HepG2 (cell line): ENCODE measurements around the gene RANBP3. TPM values are rescaled to one million over a fixed set of nuclear protein-coding genes. Genes with fewer than 3 reads are reported as not detected.

Experiments
- HNF4G ChIP-seq, 2 experiments: sonication (generic) in 1 of 2; formaldehyde crosslinking in 1 of 2; IDR thresholded peaks; 2 replicates each; pipeline versions ENCODE4 v1.4.0 to v1.6.1; 2011 to 2020; ENCODE audit warnings: borderline replicate concordance in 2 of 2, low read depth in 2 of 2, mild to moderate bottlenecking in 2 of 2, low read length in 1 of 2, missing genetic modification reagents in 1 of 2, moderate library complexity in 1 of 2
- HNRNPH1 ChIP-seq: fragments of 200-400 bp; formaldehyde crosslinking; optimal IDR thresholded peaks from 2 replicates; pipeline ENCODE3; 2017; ENCODE audit warnings: mild to moderate bottlenecking, low read depth, low read length
- HOXD1 ChIP-seq: sonication (generic); formaldehyde crosslinking; IDR thresholded peaks from 2 replicates; pipeline ENCODE4 v1.5.0; 2020; ENCODE audit warnings: missing genetic modification reagents
- IRF2 ChIP-seq: IDR thresholded peaks from 2 replicates; pipeline ENCODE4 v1.6.1; 2018; ENCODE audit warnings: missing genetic modification reagents, missing compliant biosample characterization
- MAFG ChIP-seq: sonication (generic); formaldehyde crosslinking; IDR thresholded peaks from 2 replicates; pipeline ENCODE4 v1.5.1; 2020; ENCODE audit warnings: mild to moderate bottlenecking, missing genetic modification reagents
- NFE2L1 ChIP-seq: sonication (generic); formaldehyde crosslinking; IDR thresholded peaks from 2 replicates; pipeline ENCODE4 v1.4.0; 2020; ENCODE audit warnings: missing genetic modification reagents, mild to moderate bottlenecking, borderline replicate concordance
- PATZ1 ChIP-seq: sonication (generic); formaldehyde crosslinking; IDR thresholded peaks from 2 replicates; pipeline ENCODE4 v1.4.0; 2020; ENCODE audit warnings: missing genetic modification reagents
- PAWR ChIP-seq: sonication (generic); formaldehyde crosslinking; IDR thresholded peaks from 2 replicates; pipeline ENCODE4 v1.4.0; 2020; ENCODE audit warnings: missing genetic modification reagents, mild to moderate bottlenecking, borderline replicate concordance
- TMF1 ChIP-seq: sonication (generic); formaldehyde crosslinking; IDR thresholded peaks from 2 replicates; pipeline ENCODE4 v1.8.1; 2022; ENCODE audit warnings: low read depth, missing genetic modification reagents
- U2AF1 ChIP-seq: fragments of 200-400 bp; formaldehyde crosslinking; optimal IDR thresholded peaks from 2 replicates; pipeline ENCODE3; 2017; ENCODE audit warnings: mild to moderate bottlenecking, low read depth, low read length
- WIZ ChIP-seq: sonication (generic); formaldehyde crosslinking; IDR thresholded peaks from 2 replicates; pipeline ENCODE4 v1.5.1; 2020; ENCODE audit warnings: mild to moderate bottlenecking, missing genetic modification reagents
- ZNF230 ChIP-seq: sonication (generic); formaldehyde crosslinking; IDR thresholded peaks from 2 replicates; pipeline ENCODE4 v1.4.0; 2020; ENCODE audit warnings: mild to moderate bottlenecking, missing genetic modification reagents
- ZNF280B ChIP-seq: sonication (generic); formaldehyde crosslinking; IDR thresholded peaks from 2 replicates; pipeline ENCODE4 v1.5.0; 2020; ENCODE audit warnings: missing genetic modification reagents, mild to moderate bottlenecking, borderline replicate concordance
- ZNF660 ChIP-seq: sonication (generic); formaldehyde crosslinking; IDR thresholded peaks from 2 replicates; pipeline ENCODE4 v1.5.1; 2020; ENCODE audit warnings: mild to moderate bottlenecking, low read depth, missing genetic modification reagents, borderline replicate concordance
- polyA plus RNA-seq, 8 experiments: library from polyadenylated mRNA; depleted of rRNA in 3 of 8; stranded (reverse) in 7 of 8; unstranded in 1 of 8; fragments of >200 nt; fragmentation: Illumina TruSeq in 4 of 8; extraction: Trizol in 4 of 8; gene quantifications; 2 replicates each; pipeline versions ENCODE4 v1.2.1 to v1.2.3, GENCODE V29; 2011 to 2016; ENCODE audit warnings: low read depth in 4 of 8, missing spikeins in 1 of 8, mixed read lengths in 1 of 8; ENCODE audit not compliant: insufficient read depth in 1 of 8
- total RNA-seq, 5 experiments: library from RNA; depleted of rRNA; stranded (reverse); fragments of >200 nt; fragmentation: Illumina TruSeq; extraction: Trizol; gene quantifications; 2 replicates each; pipeline ENCODE4 v1.2.3, GENCODE V29; 2016; ENCODE audit warnings: low read depth in 1 of 5
- TF ChIP-seq, protein P1 (sequence below): sonication (generic); formaldehyde crosslinking; IDR thresholded peaks from 2 replicates; pipeline ENCODE4 v1.4.0; 2020; ENCODE audit warnings: mild to moderate bottlenecking, missing genetic modification reagents
- TF ChIP-seq, protein P2 (sequence below): sonication (generic); formaldehyde crosslinking; IDR thresholded peaks from 2 replicates; pipeline ENCODE4 v1.5.1; 2020; ENCODE audit warnings: mild to moderate bottlenecking, missing genetic modification reagents, borderline replicate concordance

RANBP3 gene
- total and polyA plus RNA-seq, 2 of the 13 experiments (the other 11 are each of a cell fraction or from before 2014, with no cell fraction given) = 39.5 to 149 TPM

DNA sequence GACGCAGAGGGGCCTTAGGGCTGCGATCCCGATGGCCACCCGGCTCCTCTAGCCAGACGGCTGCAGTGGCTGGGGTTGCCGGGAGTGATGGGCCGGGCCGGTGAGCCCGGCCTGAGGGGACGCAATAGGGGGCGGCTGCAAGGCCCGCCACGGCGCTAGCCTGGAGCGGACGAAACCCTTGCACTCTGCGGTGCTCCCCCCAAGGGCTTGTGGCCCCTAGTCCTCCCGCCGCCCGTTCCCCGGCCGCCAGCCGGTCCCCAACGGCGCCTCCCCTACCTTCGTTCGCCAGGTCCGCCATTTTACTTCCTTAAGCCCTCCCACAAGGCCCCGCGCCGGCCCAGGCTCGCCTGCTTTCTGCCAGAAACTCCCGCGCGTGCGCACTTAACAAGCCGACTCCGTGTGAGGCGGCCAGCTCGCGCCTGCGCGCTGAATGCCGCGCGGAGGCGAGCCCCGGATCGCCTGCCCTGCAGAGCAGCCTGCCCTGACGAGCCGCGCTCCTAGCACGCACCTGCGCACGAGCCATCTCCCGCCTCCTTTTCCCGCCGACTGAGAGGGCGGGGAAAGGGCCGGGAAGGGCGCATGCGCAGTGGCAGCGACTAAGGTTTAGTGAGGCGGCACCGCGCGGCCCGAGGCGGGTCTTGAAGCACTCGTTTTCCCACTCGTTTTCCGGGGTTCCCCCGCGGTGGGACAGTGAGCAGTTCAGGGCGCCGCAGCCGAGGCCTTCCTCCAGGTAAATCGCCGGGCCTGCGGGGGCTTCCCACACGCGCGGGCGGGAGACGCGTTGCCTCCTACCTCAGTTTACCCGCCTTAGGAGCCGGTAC lies at the start of gene RANBP3 (continued):
- peak; percentile 99 for TF ChIP-seq HOXD1 (CRISPR knock-in tag)
- TF ChIP-seq ZNF230 (CRISPR knock-in tag) = peak; percentile 100
- peak; percentile 100 for TF ChIP-seq ZNF280B
- TF ChIP-seq TMF1 (CRISPR knock-in tag) = peak; percentile 100
- TF ChIP-seq HNRNPH1 = no peak
- TF ChIP-seq PATZ1 = peak; percentile 70; the same call in 1 of the 2 replicates
- peak; percentile 79 for TF ChIP-seq MAFG (CRISPR knock-in tag)
- TF ChIP-seq HNF4G (IDR thresholded peaks at IDR 0.05; ENCODE audit: borderline replicate concordance, low read depth, low read length) = no peak
- TF ChIP-seq HNF4G (CRISPR knock-in tag; IDR thresholded peaks at IDR 0.05; ENCODE audit: borderline replicate concordance, low read depth) = peak; percentile 97
- TF ChIP-seq U2AF1 = no peak
- peak; percentile 100 for TF ChIP-seq PAWR (CRISPR knock-in tag)
- TF ChIP-seq ZNF660 = peak; percentile 99
- peak; percentile 99 for TF ChIP-seq WIZ (CRISPR knock-in tag)
- TF ChIP-seq, protein P1, sequence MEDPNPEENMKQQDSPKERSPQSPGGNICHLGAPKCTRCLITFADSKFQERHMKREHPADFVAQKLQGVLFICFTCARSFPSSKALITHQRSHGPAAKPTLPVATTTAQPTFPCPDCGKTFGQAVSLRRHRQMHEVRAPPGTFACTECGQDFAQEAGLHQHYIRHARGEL (CRISPR knock-in tag) = peak; percentile 99
- peak; percentile 99 for TF ChIP-seq NFE2L1 (CRISPR knock-in tag)
- TF ChIP-seq IRF2 (CRISPR knock-in tag) = peak; percentile 99
- TF ChIP-seq, protein P2, sequence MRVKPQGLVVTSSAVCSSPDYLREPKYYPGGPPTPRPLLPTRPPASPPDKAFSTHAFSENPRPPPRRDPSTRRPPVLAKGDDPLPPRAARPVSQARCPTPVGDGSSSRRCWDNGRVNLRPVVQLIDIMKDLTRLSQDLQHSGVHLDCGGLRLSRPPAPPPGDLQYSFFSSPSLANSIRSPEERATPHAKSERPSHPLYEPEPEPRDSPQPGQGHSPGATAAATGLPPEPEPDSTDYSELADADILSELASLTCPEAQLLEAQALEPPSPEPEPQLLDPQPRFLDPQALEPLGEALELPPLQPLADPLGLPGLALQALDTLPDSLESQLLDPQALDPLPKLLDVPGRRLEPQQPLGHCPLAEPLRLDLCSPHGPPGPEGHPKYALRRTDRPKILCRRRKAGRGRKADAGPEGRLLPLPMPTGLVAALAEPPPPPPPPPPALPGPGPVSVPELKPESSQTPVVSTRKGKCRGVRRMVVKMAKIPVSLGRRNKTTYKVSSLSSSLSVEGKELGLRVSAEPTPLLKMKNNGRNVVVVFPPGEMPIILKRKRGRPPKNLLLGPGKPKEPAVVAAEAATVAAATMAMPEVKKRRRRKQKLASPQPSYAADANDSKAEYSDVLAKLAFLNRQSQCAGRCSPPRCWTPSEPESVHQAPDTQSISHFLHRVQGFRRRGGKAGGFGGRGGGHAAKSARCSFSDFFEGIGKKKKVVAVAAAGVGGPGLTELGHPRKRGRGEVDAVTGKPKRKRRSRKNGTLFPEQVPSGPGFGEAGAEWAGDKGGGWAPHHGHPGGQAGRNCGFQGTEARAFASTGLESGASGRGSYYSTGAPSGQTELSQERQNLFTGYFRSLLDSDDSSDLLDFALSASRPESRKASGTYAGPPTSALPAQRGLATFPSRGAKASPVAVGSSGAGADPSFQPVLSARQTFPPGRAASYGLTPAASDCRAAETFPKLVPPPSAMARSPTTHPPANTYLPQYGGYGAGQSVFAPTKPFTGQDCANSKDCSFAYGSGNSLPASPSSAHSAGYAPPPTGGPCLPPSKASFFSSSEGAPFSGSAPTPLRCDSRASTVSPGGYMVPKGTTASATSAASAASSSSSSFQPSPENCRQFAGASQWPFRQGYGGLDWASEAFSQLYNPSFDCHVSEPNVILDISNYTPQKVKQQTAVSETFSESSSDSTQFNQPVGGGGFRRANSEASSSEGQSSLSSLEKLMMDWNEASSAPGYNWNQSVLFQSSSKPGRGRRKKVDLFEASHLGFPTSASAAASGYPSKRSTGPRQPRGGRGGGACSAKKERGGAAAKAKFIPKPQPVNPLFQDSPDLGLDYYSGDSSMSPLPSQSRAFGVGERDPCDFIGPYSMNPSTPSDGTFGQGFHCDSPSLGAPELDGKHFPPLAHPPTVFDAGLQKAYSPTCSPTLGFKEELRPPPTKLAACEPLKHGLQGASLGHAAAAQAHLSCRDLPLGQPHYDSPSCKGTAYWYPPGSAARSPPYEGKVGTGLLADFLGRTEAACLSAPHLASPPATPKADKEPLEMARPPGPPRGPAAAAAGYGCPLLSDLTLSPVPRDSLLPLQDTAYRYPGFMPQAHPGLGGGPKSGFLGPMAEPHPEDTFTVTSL = peak; percentile 98
